AG04450 (cell line): ENCODE results near the gene IGFBP2. TPM values are rescaled to one million over a fixed set of nuclear protein-coding genes. Genes with fewer than 3 reads are reported as not detected.

Experiments used
- CTCF ChIA-PET: fragments of 300-600, 350-600 bp; formaldehyde crosslinking; extraction: SDS; loops from one replicate; lab custom pipeline; 2022; ENCODE audit warnings: antibody characterized with exemption, inconsistent platforms; lab: Charles Lee
- POLR2A ChIA-PET: fragments of 350-600 bp; formaldehyde crosslinking; extraction: SDS; loops from one replicate; lab custom pipeline; 2021; ENCODE audit warnings: antibody characterized with exemption, inconsistent platforms; lab: Yijun Ruan, JAX
- DNase-seq: peaks from one replicate; pipeline ENCODE4 v3.0.0-alpha.2; 2011; ENCODE audit warnings: low read depth, low spot score
- H3K27ac ChIP-seq: one replicate; pipeline ENCODE4 v1.5.1; 2012; ENCODE audit warnings: low read depth, low read length, control low read depth
- H3K27me3 ChIP-seq: one replicate; pipeline ENCODE4 v1.6.0; 2012; ENCODE audit warnings: low read length; ENCODE audit not compliant: control insufficient read depth, insufficient read depth
- H3K4me3 ChIP-seq: 2 replicates; pipeline ENCODE4 v1.5.1; 2011; ENCODE audit warnings: mild to moderate bottlenecking, low read depth, low read length, control low read depth
- H3K9me3 ChIP-seq: 2 replicates; pipeline ENCODE4 v1.5.1; 2012; ENCODE audit warnings: low read length; ENCODE audit not compliant: control insufficient read depth, insufficient read depth
- polyA plus RNA-seq: library from polyadenylated mRNA; depleted of rRNA; stranded (reverse); fragments of >200 nt; gene quantifications from 2 replicates; pipeline ENCODE4 v1.2.3, GENCODE V29; 2011
- TF ChIP-seq, protein P1 (sequence below): IDR thresholded peaks from 2 replicates; pipeline ENCODE4 v1.5.1; 2011; ENCODE audit warnings: low read depth, low read length, control low read depth, inconsistent platforms

Gene IGFBP2
- polyA plus RNA-seq, 1 experiment, result 25.2 TPM

DNA sequence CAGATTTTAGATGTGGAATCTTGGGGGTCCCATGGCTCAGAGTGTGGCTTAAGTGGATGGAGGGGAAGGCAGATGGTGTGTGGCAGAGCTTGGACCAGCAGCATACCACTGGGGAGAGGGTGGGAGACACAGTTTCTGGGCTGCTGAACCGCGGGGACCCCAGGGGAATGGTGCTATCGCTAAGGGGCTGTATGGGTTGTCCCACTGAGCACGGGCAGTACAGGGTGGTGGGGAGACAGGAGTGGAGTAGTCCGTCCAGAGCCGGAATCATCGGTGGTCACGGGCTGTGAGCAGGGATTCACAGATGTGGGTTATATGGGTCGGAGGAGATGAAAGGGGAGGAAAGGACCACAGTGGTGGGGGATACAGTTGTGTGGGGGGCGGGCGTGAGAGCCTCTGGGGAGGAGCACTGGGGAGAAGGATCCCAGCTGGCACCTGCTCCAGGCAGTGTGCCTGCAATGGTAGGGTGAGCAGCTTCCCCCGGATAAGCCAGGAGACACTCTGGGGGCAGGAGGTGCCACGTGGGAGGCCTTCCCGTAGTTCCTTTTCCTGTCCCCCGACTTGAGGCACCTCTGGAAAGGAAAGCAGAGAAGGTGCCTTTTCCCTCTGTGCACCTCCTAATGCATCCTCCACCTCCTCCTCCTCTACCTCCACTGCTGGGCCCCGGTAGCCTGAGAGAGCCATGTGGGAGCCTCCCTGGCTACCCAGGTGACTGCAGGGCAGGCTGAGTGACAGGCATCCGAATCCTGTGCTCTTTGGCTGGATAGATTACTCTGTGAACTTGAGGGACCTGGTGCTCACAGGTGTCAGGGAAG is 37.3 kb downstream of the IGFBP2 start:
- Histone ChIP-seq H3K27ac (peak overlapping the region; percentile 61), H3K9me3 (no peaks in the 10 kb centered on the region; the same call in 1 of the 2 replicates), H3K4me3 (no peak overlapping the region), H3K27me3 (no peaks in the 10 kb centered on the region)
- TF ChIP-seq, protein P1, sequence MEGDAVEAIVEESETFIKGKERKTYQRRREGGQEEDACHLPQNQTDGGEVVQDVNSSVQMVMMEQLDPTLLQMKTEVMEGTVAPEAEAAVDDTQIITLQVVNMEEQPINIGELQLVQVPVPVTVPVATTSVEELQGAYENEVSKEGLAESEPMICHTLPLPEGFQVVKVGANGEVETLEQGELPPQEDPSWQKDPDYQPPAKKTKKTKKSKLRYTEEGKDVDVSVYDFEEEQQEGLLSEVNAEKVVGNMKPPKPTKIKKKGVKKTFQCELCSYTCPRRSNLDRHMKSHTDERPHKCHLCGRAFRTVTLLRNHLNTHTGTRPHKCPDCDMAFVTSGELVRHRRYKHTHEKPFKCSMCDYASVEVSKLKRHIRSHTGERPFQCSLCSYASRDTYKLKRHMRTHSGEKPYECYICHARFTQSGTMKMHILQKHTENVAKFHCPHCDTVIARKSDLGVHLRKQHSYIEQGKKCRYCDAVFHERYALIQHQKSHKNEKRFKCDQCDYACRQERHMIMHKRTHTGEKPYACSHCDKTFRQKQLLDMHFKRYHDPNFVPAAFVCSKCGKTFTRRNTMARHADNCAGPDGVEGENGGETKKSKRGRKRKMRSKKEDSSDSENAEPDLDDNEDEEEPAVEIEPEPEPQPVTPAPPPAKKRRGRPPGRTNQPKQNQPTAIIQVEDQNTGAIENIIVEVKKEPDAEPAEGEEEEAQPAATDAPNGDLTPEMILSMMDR, result no peak
- no peak for DNase-seq
- CTCF ChIA-PET, result no interaction called here
- POLR2A ChIA-PET, result interaction anchor here (1.0 kb wide), 1 partner anchor 19 kb away, joined by 3 read pairs; no protein-coding TSS in a partner anchor

DNA sequence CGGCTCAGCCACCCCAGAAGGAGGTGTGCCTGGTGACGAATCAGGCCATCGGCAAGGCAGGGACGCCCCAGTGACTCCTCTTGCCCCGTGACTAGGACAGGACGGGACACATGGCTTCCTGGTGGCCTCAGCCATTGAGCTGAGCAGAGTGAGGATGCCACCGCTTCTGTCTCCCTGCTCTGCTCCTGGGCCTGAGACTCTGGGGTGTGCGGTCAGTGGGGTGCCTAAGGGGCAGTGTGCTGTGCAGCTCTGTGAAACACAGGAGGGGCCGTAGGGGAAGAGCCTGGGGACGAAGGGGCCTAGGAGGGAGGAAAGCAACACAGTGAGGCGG is 37.8 kb downstream of the IGFBP2 start:
- ChIA-PET POLR2A (no interaction called here), CTCF (no interaction called here)
- H3K27me3 ChIP-seq, result no peaks in the 10 kb centered on the region
- H3K4me3 ChIP-seq, result no peak overlapping the region
- DNase-seq, result no peak
- no peaks in the 10 kb centered on the region; the same call in 1 of the 2 replicates for H3K9me3 ChIP-seq
- peak overlapping the region; percentile 61 for H3K27ac ChIP-seq
- TF ChIP-seq, protein P1, result no peak

DNA sequence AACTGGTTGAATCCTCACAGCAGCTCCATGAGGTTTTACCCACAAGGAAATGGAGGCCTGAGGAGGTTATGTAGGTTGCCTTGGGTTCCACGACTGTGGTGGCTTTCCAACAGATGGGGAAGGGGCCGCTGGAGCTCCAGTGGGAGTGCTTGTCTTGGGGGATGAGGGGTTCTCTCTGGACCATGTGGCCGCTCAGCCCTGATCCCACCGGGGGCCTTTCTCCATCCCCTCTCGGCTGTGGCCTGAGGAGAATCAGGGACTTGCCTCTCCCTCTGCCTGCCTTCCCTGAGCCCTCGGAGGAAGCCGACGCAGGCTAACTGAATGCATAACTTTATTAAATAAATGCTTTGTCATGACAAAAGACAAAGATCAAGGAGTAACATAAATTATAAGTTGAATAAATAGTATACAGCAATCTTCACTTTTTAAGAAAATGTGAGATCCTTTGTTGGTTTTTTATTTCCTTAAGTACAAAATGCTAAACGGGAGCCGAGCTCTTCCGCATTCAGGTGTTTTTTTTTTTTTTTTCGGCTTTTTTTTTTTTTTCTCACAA is 38.6 kb downstream of the IGFBP2 start:
- peak overlapping the region; percentile 52 for H3K27ac ChIP-seq
- no peaks in the 10 kb centered on the region for H3K27me3 ChIP-seq
- POLR2A ChIA-PET, result interaction anchor here (0.6 to 1.2 kb wide), 4 partner anchors 153 to 1041 kb away, joined by 3 to 9 read pairs (median 6); no protein-coding TSS in a partner anchor
- CTCF ChIA-PET, result no interaction called here
- no peak overlapping the region for H3K4me3 ChIP-seq
- TF ChIP-seq, protein P1, result no peak
- H3K9me3 ChIP-seq, result no peaks in the 10 kb centered on the region; the same call in 1 of the 2 replicates
- no peak for DNase-seq

DNA sequence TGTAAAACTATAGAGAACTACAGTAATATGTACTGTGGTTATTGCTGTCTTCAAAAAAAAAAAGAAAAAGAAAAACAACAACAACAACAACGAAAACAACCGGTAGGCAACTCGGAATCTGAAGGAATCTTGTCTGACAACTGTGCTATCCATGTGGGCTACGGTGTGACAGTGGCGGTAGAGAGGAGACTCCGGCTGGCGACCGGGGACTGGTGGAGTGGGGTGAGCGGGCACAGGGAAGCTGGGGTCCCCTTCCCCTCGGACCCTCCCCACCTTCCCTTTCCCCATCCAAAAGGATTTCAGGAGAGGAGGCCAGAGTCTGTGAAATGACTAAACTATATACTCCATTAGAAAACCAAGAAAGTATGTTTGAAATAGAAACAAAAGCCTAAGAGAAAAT is 39.2 kb downstream of the IGFBP2 start:
- no peak overlapping the region for H3K4me3 ChIP-seq
- TF ChIP-seq, protein P1, result no peak
- ChIA-PET CTCF (no interaction called here), POLR2A (interaction anchor here (0.6 to 1.2 kb wide), 2 partner anchors 450 to 512 kb away, joined by 3 to 9 read pairs; no protein-coding TSS in a partner anchor)
- H3K27me3 ChIP-seq, result no peaks in the 10 kb centered on the region
- peak overlapping the region; percentile 61 for H3K27ac ChIP-seq
- H3K9me3 ChIP-seq, result no peaks in the 10 kb centered on the region; the same call in 1 of the 2 replicates
- DNase-seq, result no peak

DNA sequence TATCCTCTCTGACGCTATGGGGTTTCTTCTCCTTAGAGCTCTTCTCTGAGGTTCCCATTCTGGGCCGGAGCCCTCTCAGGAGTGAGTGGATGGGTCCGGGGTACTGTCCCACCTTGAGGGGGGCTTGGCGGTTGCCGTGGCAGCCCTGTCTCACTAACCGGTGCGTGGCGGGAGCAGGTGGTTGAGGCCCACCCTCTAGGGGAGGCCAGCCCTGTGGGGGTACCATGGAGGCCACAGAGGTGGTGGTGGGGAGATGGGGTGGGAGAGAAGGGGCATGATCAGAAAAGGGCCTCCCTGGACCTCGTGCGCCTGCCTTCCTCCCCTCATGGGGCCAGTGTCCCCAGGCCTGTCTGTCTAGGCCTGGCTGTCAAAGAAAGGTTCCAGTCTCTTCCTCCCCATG is 39.8 kb downstream of the IGFBP2 start:
- POLR2A ChIA-PET, result no interaction called here
- Histone ChIP-seq H3K9me3 (no peaks in the 10 kb centered on the region; the same call in 1 of the 2 replicates), H3K27ac (peak overlapping the region; percentile 61), H3K27me3 (no peaks in the 10 kb centered on the region), H3K4me3 (no peak overlapping the region)
- TF ChIP-seq, protein P1, result no peak
- no peak for DNase-seq
- CTCF ChIA-PET, result no interaction called here
